Measurements from ENCODE around the gene ENOX1. TPM values are rescaled to one million over a fixed set of nuclear protein-coding genes. Genes with fewer than 3 reads are reported as not detected.

The ENOX1 gene
- total RNA-seq, 1 experiment from 2014 or later, result 1.5 TPM

GRCh38 chr13:43444081-43444480, 342.7 kb downstream of the ENOX1 start:
- H3K36me3 Mint-ChIP-seq (ENCODE audit: insufficient read depth, unreplicated experiment), result no peaks in the 10 kb centered on the region
- DNase-seq, result no peak
- intact Hi-C loops (cut with micrococcal nuclease; ENCODE audit: unreplicated experiment), result no loop called here

GRCh38 chr13:43441899-43442499, 344.8 kb downstream of the ENOX1 start:
- intact Hi-C loops (cut with micrococcal nuclease; ENCODE audit: unreplicated experiment), result no loop called here
- H3K27ac Mint-ChIP-seq (ENCODE audit: unreplicated experiment), result no peak overlapping the region
- no peak for TF ChIP-seq CTCF (IDR thresholded peaks at IDR 0.05; ENCODE audit: unreplicated experiment)
- DNase-seq, result no peak
- no peaks in the 10 kb centered on the region for H3K36me3 Mint-ChIP-seq (ENCODE audit: insufficient read depth, unreplicated experiment)
- CTCF ChIA-PET, result interaction anchor here (0.6 to 0.7 kb wide), 2 partner anchors 165 to 338 kb away, joined by 3 to 4 read pairs; no protein-coding TSS in a partner anchor
- H3K4me1 Mint-ChIP-seq (ENCODE audit: low read depth, unreplicated experiment), result no peaks in the 10 kb centered on the region
- H3K27me3 Mint-ChIP-seq (ENCODE audit: unreplicated experiment), result peaks cover 11% of the 10 kb centered on the region
- H3K9me3 Mint-ChIP-seq (ENCODE audit: low read depth, unreplicated experiment), result no peaks in the 10 kb centered on the region
- BruUV-seq (replicated peaks), result no TSS peak
- no peak overlapping the region for H3K4me3 Mint-ChIP-seq (ENCODE audit: low read depth, unreplicated experiment)

More at GRCh38 chr13:43444081-43444480, 342.7 kb downstream of the ENOX1 start:
- no peaks in the 10 kb centered on the region for H3K9me3 Mint-ChIP-seq (ENCODE audit: low read depth, unreplicated experiment)
- no peak overlapping the region for H3K27ac Mint-ChIP-seq (ENCODE audit: unreplicated experiment)
- H3K27me3 Mint-ChIP-seq (ENCODE audit: unreplicated experiment), result peaks cover 12% of the 10 kb centered on the region
- no TSS peak for BruUV-seq (replicated peaks)
- no peaks in the 10 kb centered on the region for H3K4me1 Mint-ChIP-seq (ENCODE audit: low read depth, unreplicated experiment)
- TF ChIP-seq CTCF (IDR thresholded peaks at IDR 0.05; ENCODE audit: unreplicated experiment), result no peak
- no peak overlapping the region for H3K4me3 Mint-ChIP-seq (ENCODE audit: low read depth, unreplicated experiment)
- CTCF ChIA-PET, result interaction anchor here (0.8 kb wide), 1 partner anchor 240 kb away, joined by 3 read pairs; no protein-coding TSS in a partner anchor

- intact Hi-C loops (cut with micrococcal nuclease; ENCODE audit: unreplicated experiment), result no loop called here
- Mint-ChIP-seq H3K36me3 (ENCODE audit: insufficient read depth, unreplicated experiment) (no peaks in the 10 kb centered on the region), H3K9me3 (ENCODE audit: low read depth, unreplicated experiment) (no peaks in the 10 kb centered on the region), H3K27me3 (ENCODE audit: unreplicated experiment) (peaks cover 6% of the 10 kb centered on the region), H3K27ac (ENCODE audit: unreplicated experiment) (no peak overlapping the region), H3K4me1 (ENCODE audit: low read depth, unreplicated experiment) (no peaks in the 10 kb centered on the region), H3K4me3 (ENCODE audit: low read depth, unreplicated experiment) (no peak overlapping the region)
- no peak for TF ChIP-seq CTCF (IDR thresholded peaks at IDR 0.05; ENCODE audit: unreplicated experiment)
- CTCF ChIA-PET, result interaction anchor here (0.6 to 0.7 kb wide), 2 partner anchors 164 to 338 kb away, joined by 3 to 4 read pairs; no protein-coding TSS in a partner anchor
- DNase-seq, result no peak
- BruUV-seq (replicated peaks), result no TSS peak
These were observed 345.3 kb downstream of the ENOX1 start for GRCh38 chr13:43441464-43441863.

GRCh38 chr13:43434191-43434590, 352.6 kb downstream of the ENOX1 start:
- no peaks in the 10 kb centered on the region for H3K9me3 Mint-ChIP-seq (ENCODE audit: low read depth, unreplicated experiment)
- no peak overlapping the region for H3K4me3 Mint-ChIP-seq (ENCODE audit: low read depth, unreplicated experiment)
- DNase-seq, result no peak
- intact Hi-C loops (cut with micrococcal nuclease; ENCODE audit: unreplicated experiment), result loop anchor here (10.0 kb wide), 1 partner anchor 351 kb away; the partner anchor contains the start of gene ENOX1
- no TSS peak for BruUV-seq (replicated peaks)
- CTCF ChIA-PET, result no interaction called here
- TF ChIP-seq CTCF (IDR thresholded peaks at IDR 0.05; ENCODE audit: unreplicated experiment), result no peak
- H3K36me3 Mint-ChIP-seq (ENCODE audit: insufficient read depth, unreplicated experiment), result no peaks in the 10 kb centered on the region
- H3K4me1 Mint-ChIP-seq (ENCODE audit: low read depth, unreplicated experiment), result peaks cover 16% of the 10 kb centered on the region
- no peak overlapping the region for H3K27ac Mint-ChIP-seq (ENCODE audit: unreplicated experiment)
- H3K27me3 Mint-ChIP-seq (ENCODE audit: unreplicated experiment), result no peaks in the 10 kb centered on the region
